NT2/D1 (cell line): ENCODE data around the gene ESRP2.

Experiments used
- YY1 ChIP-seq: IDR thresholded peaks from 2 replicates; pipeline ENCODE4 v1.6.1; 2011; ENCODE audit not compliant: insufficient read length, insufficient read depth
- ZNF274 ChIP-seq: IDR thresholded peaks from 2 replicates; pipeline ENCODE4 v1.6.1; 2011; ENCODE audit warnings: mild to moderate bottlenecking, low read depth, low read length

DNA sequence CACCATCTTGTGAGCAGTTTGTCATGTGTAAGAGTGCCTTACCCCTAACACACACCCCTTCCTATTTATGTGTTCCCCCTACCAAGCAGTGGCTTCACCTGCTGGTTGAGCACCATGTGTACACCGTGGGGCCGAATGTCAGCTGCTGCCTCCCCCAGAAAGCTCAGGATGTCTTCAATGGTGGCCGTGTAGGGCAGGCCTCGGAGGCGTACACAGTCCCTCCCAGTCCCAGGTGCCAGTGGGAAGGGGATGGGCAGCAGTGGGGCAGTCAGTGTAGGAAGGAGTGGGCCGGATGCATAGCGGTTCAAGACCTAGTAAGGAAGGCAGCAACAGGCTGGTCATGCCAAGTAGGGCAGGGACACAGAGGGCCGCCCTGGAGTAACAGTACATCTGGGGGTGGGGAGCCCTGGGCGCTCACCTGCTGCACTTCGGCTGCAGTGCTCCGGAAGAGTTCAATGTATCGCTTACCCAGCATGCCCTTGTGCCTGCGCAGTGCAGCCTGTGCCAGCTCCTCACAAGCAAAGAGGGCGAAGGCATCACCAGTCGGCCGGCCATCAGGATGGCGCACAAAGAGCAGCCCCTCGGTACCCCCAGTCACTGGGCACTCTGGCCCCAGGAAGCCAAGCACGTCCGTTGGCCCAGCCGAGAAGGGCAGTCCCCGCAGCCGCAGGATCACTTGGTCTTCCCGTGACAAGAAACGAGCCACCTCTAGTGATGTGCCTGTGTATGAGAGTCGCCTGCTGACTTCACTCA, 4.4 kb downstream of the ESRP2 start:
- TF ChIP-seq ZNF274 (no peak), YY1 (no peak)
